Prostate gland (tissue), 2 donors: ENCODE data around the gene AKAP10.

Source experiments
- POLR2A ChIP-seq: fragments of 450-650 bp; IDR thresholded peaks from one replicate; pipeline ENCODE4 v1.6.1; 2016; ENCODE audit warnings: antibody characterized with exemption, mild to moderate bottlenecking
- POLR2AphosphoS5 ChIP-seq: sonication (generic); formaldehyde crosslinking; IDR thresholded peaks from one replicate; pipeline ENCODE4 v1.6.1; 2017; ENCODE audit warnings: antibody characterized with exemption
- TF ChIP-seq, protein P1 (sequence below), 4 experiments: fragments of 200-600 bp in 2 of 4; fragments of 450-650 bp in 2 of 4; sonication (generic) in 2 of 4; IDR thresholded peaks; 1 replicate in 3 of 4; 2 replicates in 1 of 4; pipeline ENCODE4 v1.5.1; 2016 to 2019; ENCODE audit warnings: antibody characterized with exemption in 4 of 4, mild to moderate bottlenecking in 2 of 4, moderate library complexity in 2 of 4

DNA sequence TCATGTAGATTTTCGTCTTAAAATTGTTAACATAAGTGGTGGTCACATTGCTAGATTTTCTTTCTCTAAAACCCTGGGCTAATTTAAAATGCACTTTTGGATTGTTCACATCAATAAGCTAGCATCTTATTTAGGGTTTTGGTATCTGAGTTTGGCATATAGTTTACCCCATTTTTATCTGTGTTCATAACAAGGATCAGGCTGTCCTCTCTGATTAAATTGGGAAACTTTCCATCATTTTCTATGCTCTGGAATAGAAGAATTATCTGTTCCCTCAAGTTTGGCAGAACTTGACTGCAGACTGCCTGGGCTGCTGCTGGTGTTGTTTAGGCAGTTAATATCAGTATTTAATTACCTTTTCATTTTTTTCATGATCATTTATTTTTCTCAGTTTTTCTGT is 33.3 kb upstream of the AKAP10 start:
- TF ChIP-seq, protein P1, sequence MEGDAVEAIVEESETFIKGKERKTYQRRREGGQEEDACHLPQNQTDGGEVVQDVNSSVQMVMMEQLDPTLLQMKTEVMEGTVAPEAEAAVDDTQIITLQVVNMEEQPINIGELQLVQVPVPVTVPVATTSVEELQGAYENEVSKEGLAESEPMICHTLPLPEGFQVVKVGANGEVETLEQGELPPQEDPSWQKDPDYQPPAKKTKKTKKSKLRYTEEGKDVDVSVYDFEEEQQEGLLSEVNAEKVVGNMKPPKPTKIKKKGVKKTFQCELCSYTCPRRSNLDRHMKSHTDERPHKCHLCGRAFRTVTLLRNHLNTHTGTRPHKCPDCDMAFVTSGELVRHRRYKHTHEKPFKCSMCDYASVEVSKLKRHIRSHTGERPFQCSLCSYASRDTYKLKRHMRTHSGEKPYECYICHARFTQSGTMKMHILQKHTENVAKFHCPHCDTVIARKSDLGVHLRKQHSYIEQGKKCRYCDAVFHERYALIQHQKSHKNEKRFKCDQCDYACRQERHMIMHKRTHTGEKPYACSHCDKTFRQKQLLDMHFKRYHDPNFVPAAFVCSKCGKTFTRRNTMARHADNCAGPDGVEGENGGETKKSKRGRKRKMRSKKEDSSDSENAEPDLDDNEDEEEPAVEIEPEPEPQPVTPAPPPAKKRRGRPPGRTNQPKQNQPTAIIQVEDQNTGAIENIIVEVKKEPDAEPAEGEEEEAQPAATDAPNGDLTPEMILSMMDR (IDR thresholded peaks at IDR 0.05), result no peak
- no peak for TF ChIP-seq POLR2AphosphoS5
- no peak for TF ChIP-seq POLR2A
